GM19324 (cell line): ENCODE results near the gene CDH7.

Experiments
- ATAC-seq: cut with Tn5 transposase; IDR thresholded peaks from one replicate; pipeline ENCODE4 v1.9.1; 2021; ENCODE audit warnings: mild to moderate bottlenecking, moderate library complexity; ENCODE audit not compliant: unreplicated experiment, low FRiP score

The CDH7 gene

GRCh38 chr18:65750389-65751154, at the start of gene CDH7:
TSS of gene CDH7 (plus strand) at chr18:65751012. CDS start at chr18:65762843, 11,831 bp downstream.
- no peak for ATAC-seq

GRCh38 chr18:65704046-65704445, 46.8 kb upstream of the CDH7 start:
- no peak for ATAC-seq

GRCh38 chr18:65706646-65707045, 44.2 kb upstream of the CDH7 start:
- ATAC-seq, result no peak

- ATAC-seq, result no peak
Measured at GRCh38 chr18:65711493-65711892, 39.3 kb upstream of the CDH7 start.

- no peak for ATAC-seq
Measured at GRCh38 chr18:65721619-65722018, 29.2 kb upstream of the CDH7 start.

GRCh38 chr18:65725251-65726050, 25.4 kb upstream of the CDH7 start:
- no peak for ATAC-seq

- ATAC-seq, result no peak
Measured at GRCh38 chr18:65735155-65735554, 15.7 kb upstream of the CDH7 start.

- ATAC-seq, result no peak
Measured at GRCh38 chr18:65737471-65737955, 13.3 kb upstream of the CDH7 start.

- ATAC-seq, result no peak
Measured at GRCh38 chr18:65746936-65747335, 3.9 kb upstream of the CDH7 start.

- no peak for ATAC-seq
Measured at GRCh38 chr18:65748321-65748720, 2.5 kb upstream of the CDH7 start.

- ATAC-seq, result no peak
Measured at GRCh38 chr18:65749841-65750240, 971 bp upstream of the CDH7 start.

- ATAC-seq, result no peak
Measured at GRCh38 chr18:65751155-65752085, 608 bp downstream of the CDH7 start.

GRCh38 chr18:65752625-65753325, 2.0 kb downstream of the CDH7 start:
- no peak for ATAC-seq

- ATAC-seq, result no peak
Measured at GRCh38 chr18:65753520-65753919, 2.7 kb downstream of the CDH7 start.

GRCh38 chr18:65754121-65754520, 3.3 kb downstream of the CDH7 start:
- no peak for ATAC-seq

- ATAC-seq, result no peak
Measured at GRCh38 chr18:65755616-65756015, 4.8 kb downstream of the CDH7 start.

- ATAC-seq, result no peak
Measured at GRCh38 chr18:65760457-65760856, 9.6 kb downstream of the CDH7 start.

GRCh38 chr18:65761636-65762295, 11.0 kb downstream of the CDH7 start:
- no peak for ATAC-seq

GRCh38 chr18:65762556-65762955, 11.7 kb downstream of the CDH7 start:
- no peak for ATAC-seq
